GM12878 (cell line): Measurements from ENCODE around the gene TFB1M. TPM values are rescaled to one million over a fixed set of nuclear protein-coding genes. Genes with fewer than 3 reads are reported as not detected.

Experiments used
- ATAC-seq: fragments of 200-7000 bp; cut with Tn5 transposase; 3 replicates; pipeline ENCODE4 v1.9.1; 2020; ENCODE audit warnings: mild to moderate bottlenecking, moderate library complexity
- BruUV-seq: library from RNA; stranded (reverse); fragments of 400-500 nt; replicated peaks from 2 replicates; lab custom pipeline; 2021; lab: Mats Ljungman, UMichigan
- CTCF ChIA-PET: fragments of 300-600 bp; sonication (Branson Sonifier 250); formaldehyde crosslinking; extraction: SDS; loops from one replicate; lab custom pipeline; 2021; ENCODE audit warnings: inconsistent platforms; lab: Yijun Ruan, JAX
- POLR2A ChIA-PET: fragments of 350-600 bp; formaldehyde crosslinking; extraction: SDS; loops from one replicate; lab custom pipeline; 2021; ENCODE audit warnings: inconsistent platforms; lab: Charles Lee
- RAD21 ChIA-PET: fragments of 300-600 bp; sonication (Branson Sonifier 250); formaldehyde crosslinking; loops from one replicate; lab custom pipeline; 2023; ENCODE audit warnings: antibody characterized with exemption; ENCODE audit not compliant: unreplicated experiment; lab: Charles Lee
- SMC1A ChIA-PET: fragments of 300-600 bp; sonication (Branson Sonifier 250); formaldehyde crosslinking; loops from one replicate; lab custom pipeline; 2023; ENCODE audit not compliant: unreplicated experiment, uncharacterized antibody; lab: Charles Lee
- DNase-seq: peaks from one replicate; pipeline ENCODE4 v3.0.0-alpha.2; 2011; ENCODE audit warnings: low read depth, low spot score
- FAIRE-seq: peaks from 3 replicates; lab custom pipeline; 2011; peaks lifted over from hg19 to GRCh38; lab: Jason Lieb, UNC
- H2AFZ ChIP-seq: 2 replicates; pipeline ENCODE4 v1.6.0; 2011; ENCODE audit warnings: low read depth, low read length, control low read depth; ENCODE audit not compliant: control insufficient read depth
- H3K27ac ChIP-seq: 2 replicates; pipeline ENCODE4 v1.5.1; 2011; ENCODE audit warnings: control low read depth; ENCODE audit not compliant: control insufficient read depth, insufficient read depth
- H3K27me3 ChIP-seq, 2 experiments: replicated peaks in 1 of 2; 2 replicates each; pipeline versions ENCODE4 v1.6.0 to v1.6.1; 2011; ENCODE audit warnings: low read length in 1 of 2; ENCODE audit not compliant: control insufficient read depth in 2 of 2, insufficient read depth in 2 of 2
- H3K36me3 ChIP-seq, 2 experiments: 2 replicates each; pipeline ENCODE4 v1.5.1; 2011; ENCODE audit warnings: low read length in 1 of 2; ENCODE audit not compliant: control insufficient read depth in 2 of 2, insufficient read depth in 2 of 2
- H3K4me1 ChIP-seq: 2 replicates; pipeline ENCODE4 v1.6.1; 2011; ENCODE audit warnings: mild to moderate bottlenecking, low read length, moderate library complexity, mixed read lengths; ENCODE audit not compliant: control insufficient read depth, insufficient read depth
- H3K4me2 ChIP-seq: 2 replicates; pipeline ENCODE4 v1.6.0; 2011; ENCODE audit warnings: control low read depth; ENCODE audit not compliant: control insufficient read depth, insufficient read depth
- H3K4me3 ChIP-seq: fragments of 200-600 bp; sonication (generic); 2 replicates; pipeline ENCODE4 v1.5.1; 2016
- H3K79me2 ChIP-seq: 2 replicates; pipeline ENCODE4 v1.6.0; 2011; ENCODE audit warnings: low read length; ENCODE audit not compliant: control insufficient read depth, insufficient read depth
- H3K9ac ChIP-seq: 2 replicates; pipeline ENCODE4 v1.8.0; 2011; ENCODE audit warnings: low read length, control low read depth, mixed read lengths; ENCODE audit not compliant: control insufficient read depth, insufficient read depth
- H3K9me3 ChIP-seq: replicated peaks from 3 replicates; pipeline ENCODE4 v1.5.1; 2011; ENCODE audit warnings: mild to moderate bottlenecking, low read length; ENCODE audit not compliant: control insufficient read depth, insufficient read depth
- H4K20me1 ChIP-seq: 2 replicates; pipeline ENCODE4 v1.6.0; 2011; ENCODE audit not compliant: control insufficient read depth, insufficient read depth
- CBX5 ChIP-seq: sonication (generic); IDR thresholded peaks from 2 replicates; pipeline ENCODE4 v1.6.1; 2016; ENCODE audit warnings: low read depth, moderate library complexity, mild to moderate bottlenecking, inconsistent platforms
- CEBPZ ChIP-seq: fragments of 150-350 bp; IDR thresholded peaks from 2 replicates; pipeline ENCODE4 v1.6.1; 2016; ENCODE audit warnings: low read depth, low read length
- CHD2 ChIP-seq: IDR thresholded peaks from 2 replicates; pipeline ENCODE4 v1.6.1; 2011; ENCODE audit warnings: low read depth, low read length, improper control_type of control experiment, borderline replicate concordance
- CREB1 ChIP-seq: IDR thresholded peaks from 2 replicates; pipeline ENCODE4 v1.6.1; 2012; ENCODE audit warnings: low read depth, mild to moderate bottlenecking, inconsistent platforms
- CUX1 ChIP-seq: IDR thresholded peaks from 2 replicates; pipeline ENCODE4 v1.6.1; 2012; ENCODE audit warnings: improper control_type of control experiment, low read depth, low read length; ENCODE audit not compliant: insufficient replicate concordance
- FOXK2 ChIP-seq: fragments of 450-650 bp; IDR thresholded peaks from 2 replicates; pipeline ENCODE4 v1.6.1; 2017; ENCODE audit warnings: mild to moderate bottlenecking, moderate library complexity
- HDAC2 ChIP-seq: fragments of 200-600 bp; sonication (generic); IDR thresholded peaks from 2 replicates; pipeline ENCODE4 v1.6.1; 2017
- IKZF2 ChIP-seq, 2 experiments: fragments of 450-650 bp; IDR thresholded peaks; 2 replicates each; pipeline ENCODE4 v1.6.1; 2017; ENCODE audit warnings: mild to moderate bottlenecking in 2 of 2, moderate library complexity in 2 of 2
- IRF4 ChIP-seq: IDR thresholded peaks from 2 replicates; pipeline ENCODE4 v1.6.1; 2011; ENCODE audit warnings: low read depth, low read length
- PML ChIP-seq: IDR thresholded peaks from 2 replicates; pipeline ENCODE4 v1.6.1; 2012; ENCODE audit warnings: low read length, inconsistent platforms
- POLR2AphosphoS2 ChIP-seq: IDR thresholded peaks from 2 replicates; pipeline ENCODE4 v1.6.1; 2011; ENCODE audit warnings: low read depth, mild to moderate bottlenecking, low read length, improper control_type of control experiment, moderate library complexity
- RAD51 ChIP-seq: fragments of 450-650 bp; IDR thresholded peaks from 2 replicates; pipeline ENCODE4 v1.6.1; 2016; ENCODE audit warnings: moderate library complexity, mild to moderate bottlenecking, inconsistent platforms
- SKIL ChIP-seq: fragments of 450-650 bp; IDR thresholded peaks from 2 replicates; pipeline ENCODE4 v1.6.1; 2017; ENCODE audit warnings: mild to moderate bottlenecking, low read depth, inconsistent platforms; ENCODE audit not compliant: poor library complexity, severe bottlenecking
- SMC3 ChIP-seq: IDR thresholded peaks from 2 replicates; pipeline ENCODE4 v1.6.1; 2011; ENCODE audit warnings: low read length, improper control_type of control experiment, borderline replicate concordance
- TAF1 ChIP-seq: IDR thresholded peaks from 2 replicates; pipeline ENCODE4 v1.6.1; 2011; ENCODE audit warnings: mild to moderate bottlenecking, low read depth, low read length, borderline replicate concordance
- WGBS: methylation state at CpG from one replicate; pipeline ENCODE4 v1.1.6; 2016; ENCODE audit warnings: low lambda C conversion rate; ENCODE audit not compliant: insufficient replicate concordance, insufficient coverage; ENCODE audit errors: missing lambda C conversion rate; 5-methylcytosine and 5-hydroxymethylcytosine counted together
- in situ Hi-C: fragments of 300-500 bp; cut with MboI; formaldehyde crosslinking; loops from 9 replicates; pipeline ENCODE4 v1.14.3; 2018; ENCODE audit warnings: mixed read lengths
- intact Hi-C: fragments of 100-400 bp; cut with micrococcal nuclease; formaldehyde crosslinking; loops from one replicate; pipeline ENCODE4 v1.14.2; 2022; ENCODE audit not compliant: unreplicated experiment
- polyA plus RNA-seq, 11 experiments: library from polyadenylated mRNA; depleted of rRNA in 4 of 11; unstranded in 6 of 11; stranded (reverse) in 5 of 11; fragments of >200 nt; fragmentation: Nextera tagmentation in 4 of 11; fragmentation: Illumina TruSeq in 1 of 11; extraction: Ambion mirVana in 4 of 11; extraction: Trizol in 1 of 11; gene quantifications; 1 replicate in 1 of 11; 2 replicates in 10 of 11; pipeline versions ENCODE4 v1.2.1 to v1.2.3, GENCODE V29; 2011 to 2016; ENCODE audit warnings: inconsistent platforms in 2 of 11, missing spikeins in 2 of 11, low read depth in 1 of 11
- total RNA-seq, 4 experiments: library from RNA; depleted of rRNA in 3 of 4; stranded (reverse); fragments of >200 nt in 3 of 4; fragmentation: Illumina TruSeq in 1 of 4; extraction: Trizol in 1 of 4; gene quantifications; 2 replicates each; pipeline versions ENCODE4 v1.2.1 to v1.2.3, GENCODE V29; 2013 to 2021

Gene TFB1M
- total and polyA plus RNA-seq, 10 of the 15 experiments (the other 5 are each of a cell fraction or from before 2014, with no cell fraction given): 29.9 to 117 (median 41.3) TPM

GRCh38 chr6:155297669-155298068 is 16.6 kb downstream of the TFB1M start:
- H3K4me1 ChIP-seq: no peaks in the 10 kb centered on the region
- H3K9ac ChIP-seq: no peak overlapping the region
- H4K20me1 ChIP-seq: no peaks in the 10 kb centered on the region
- H3K9me3 ChIP-seq: no peaks in the 10 kb centered on the region
- ATAC-seq (no peak), FAIRE-seq (no peak), DNase-seq (no peak)
- ChIA-PET RAD21 (no interaction called here), SMC1A (no interaction called here), POLR2A (no interaction called here), CTCF (interaction anchor here (1.1 kb wide), 1 partner anchor 369 kb away, joined by 3 read pairs; no protein-coding TSS in a partner anchor)
- peaks cover 2 to 14% of the 10 kb centered on the region in 2 experiments for H3K36me3 ChIP-seq
- H3K27ac ChIP-seq: no peak overlapping the region
- no peak overlapping the region for H3K4me2 ChIP-seq
- intact Hi-C loops: no loop called here
- H3K27me3 ChIP-seq: no peaks in the 10 kb centered on the region
- no TSS peak for BruUV-seq
- WGBS: 96% methylated on average over 3 of the region's 3 CpGs
- no peak overlapping the region for H3K4me3 ChIP-seq
- in situ Hi-C loops: no loop called here
- H2AFZ ChIP-seq: no peak overlapping the region
- H3K79me2 ChIP-seq: no peaks in the 10 kb centered on the region
- no peak for TF ChIP-seq CUX1
- no peak for TF ChIP-seq CBX5
- TF ChIP-seq HDAC2: no peak
- no peak for TF ChIP-seq IKZF2 (IDR thresholded peaks at IDR 0.05)
- TF ChIP-seq SMC3: no peak
- TF ChIP-seq RAD51: no peak
- no peak for TF ChIP-seq CREB1
- TF ChIP-seq IRF4: no peak
- TF ChIP-seq TAF1: no peak
- no peak for TF ChIP-seq CEBPZ
- no peak for TF ChIP-seq CHD2
- no peak for TF ChIP-seq POLR2AphosphoS2
- TF ChIP-seq SKIL: no peak
- no peak for TF ChIP-seq PML
- TF ChIP-seq FOXK2: no peak
